Measurements from ENCODE around the gene GAK.

DNA sequence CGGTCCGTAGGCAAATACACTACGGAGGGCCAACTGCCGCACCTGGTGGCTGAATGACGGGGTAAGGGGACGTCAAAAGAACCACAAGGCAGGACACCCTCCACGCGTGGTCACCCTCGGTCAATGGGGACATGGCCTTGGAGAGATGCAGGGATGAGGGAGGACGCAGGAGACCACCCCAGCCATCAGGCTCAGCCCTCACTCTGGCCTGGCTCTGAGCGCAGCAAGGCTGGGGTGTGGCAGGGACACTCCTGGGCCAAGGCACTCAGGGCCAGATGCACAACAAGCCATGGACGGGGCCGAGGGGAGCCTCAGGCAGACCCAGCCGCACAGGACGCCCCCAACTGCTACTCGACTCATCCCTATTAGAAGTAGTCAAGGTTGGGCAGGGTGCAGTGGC lies 36.5 kb downstream of the GAK start:
- TF ChIP-seq, protein P1, sequence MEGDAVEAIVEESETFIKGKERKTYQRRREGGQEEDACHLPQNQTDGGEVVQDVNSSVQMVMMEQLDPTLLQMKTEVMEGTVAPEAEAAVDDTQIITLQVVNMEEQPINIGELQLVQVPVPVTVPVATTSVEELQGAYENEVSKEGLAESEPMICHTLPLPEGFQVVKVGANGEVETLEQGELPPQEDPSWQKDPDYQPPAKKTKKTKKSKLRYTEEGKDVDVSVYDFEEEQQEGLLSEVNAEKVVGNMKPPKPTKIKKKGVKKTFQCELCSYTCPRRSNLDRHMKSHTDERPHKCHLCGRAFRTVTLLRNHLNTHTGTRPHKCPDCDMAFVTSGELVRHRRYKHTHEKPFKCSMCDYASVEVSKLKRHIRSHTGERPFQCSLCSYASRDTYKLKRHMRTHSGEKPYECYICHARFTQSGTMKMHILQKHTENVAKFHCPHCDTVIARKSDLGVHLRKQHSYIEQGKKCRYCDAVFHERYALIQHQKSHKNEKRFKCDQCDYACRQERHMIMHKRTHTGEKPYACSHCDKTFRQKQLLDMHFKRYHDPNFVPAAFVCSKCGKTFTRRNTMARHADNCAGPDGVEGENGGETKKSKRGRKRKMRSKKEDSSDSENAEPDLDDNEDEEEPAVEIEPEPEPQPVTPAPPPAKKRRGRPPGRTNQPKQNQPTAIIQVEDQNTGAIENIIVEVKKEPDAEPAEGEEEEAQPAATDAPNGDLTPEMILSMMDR (IDR thresholded peaks at IDR 0.05) = no peak
- no peak for TF ChIP-seq POLR2A (IDR thresholded peaks at IDR 0.05)

All from transverse colon (tissue), 3 donors.